ENCODE results near the gene PADI2.

GRCh38 chr1:17134724-17135123, 15.5 kb upstream of the PADI2 start:
- TF ChIP-seq FOSL1 (IDR thresholded peaks at IDR 0.05; ENCODE audit: insufficient read depth, low read depth, low read length), result no peak
- TF ChIP-seq POLR2A (IDR thresholded peaks at IDR 0.05; ENCODE audit: control extremely low read depth in 1 of 2, low read depth in 2 of 2, low read length in 2 of 2), result no peak
- no peak for TF ChIP-seq TCF12 (IDR thresholded peaks at IDR 0.05; ENCODE audit: low read depth, low read length)
